OCI-LY1 (cell line): ENCODE results near the gene SGO2.

Source experiments
- H2AFZ ChIP-seq: fragments of 200-600 bp; sonication (generic), shearing (Covaris generic); 2 replicates; pipeline ENCODE4 v1.6.0; 2014; ENCODE audit warnings: antibody characterized with exemption, mild to moderate bottlenecking, low read length
- H3F3A ChIP-seq: fragments of 200-600 bp; sonication (generic), shearing (Covaris generic); 2 replicates; pipeline ENCODE4 v1.6.0; 2014; ENCODE audit warnings: mild to moderate bottlenecking, antibody characterized with exemption, low read length, moderate library complexity; ENCODE audit not compliant: insufficient read depth
- H3K27ac ChIP-seq: fragments of 200-600 bp; sonication (generic); 2 replicates; pipeline ENCODE4 v1.5.1; 2014; ENCODE audit warnings: low read length, mixed run types, mild to moderate bottlenecking, low read depth; ENCODE audit not compliant: poor library complexity, severe bottlenecking
- H3K27me3 ChIP-seq: fragments of 200-600 bp; sonication (generic); 2 replicates; pipeline ENCODE4 v1.6.0; 2014; ENCODE audit warnings: antibody characterized with exemption, mild to moderate bottlenecking, low read length, moderate library complexity; ENCODE audit not compliant: insufficient read depth
- H3K36me3 ChIP-seq: fragments of 200-600 bp; sonication (generic); 2 replicates; pipeline ENCODE4 v1.6.1; 2014; ENCODE audit warnings: mild to moderate bottlenecking, antibody characterized with exemption, low read length, moderate library complexity, mixed read lengths; ENCODE audit not compliant: insufficient read depth
- H3K4me1 ChIP-seq: fragments of 200-600 bp; sonication (generic); 2 replicates; pipeline ENCODE4 v1.5.1; 2014; ENCODE audit warnings: mild to moderate bottlenecking, low read length, moderate library complexity; ENCODE audit not compliant: insufficient read depth, severe bottlenecking
- H3K4me2 ChIP-seq: fragments of 200-600 bp; sonication (generic), shearing (Covaris generic); 2 replicates; pipeline ENCODE4 v1.6.1; 2014; ENCODE audit warnings: low read length
- H3K4me3 ChIP-seq: fragments of 200-600 bp; sonication (generic); 2 replicates; pipeline ENCODE4 v1.5.1; 2014; ENCODE audit warnings: low read length, low read depth, mild to moderate bottlenecking, mixed read lengths; ENCODE audit not compliant: poor library complexity, severe bottlenecking
- H3K79me2 ChIP-seq: fragments of 200-600 bp; shearing (Covaris generic); 2 replicates; pipeline ENCODE4 v1.6.1; 2016; ENCODE audit warnings: mixed run types, low read length, mixed read lengths; ENCODE audit not compliant: insufficient read depth
- H3K9ac ChIP-seq: fragments of 200-600 bp; sonication (generic), shearing (Covaris generic); 2 replicates; pipeline ENCODE4 v1.6.1; 2014; ENCODE audit warnings: mild to moderate bottlenecking, low read length, mixed read lengths
- H3K9me2 ChIP-seq: fragments of 200-600 bp; sonication (generic), shearing (Covaris generic); 2 replicates; pipeline ENCODE4 v1.6.1; 2014; ENCODE audit warnings: low read depth, mild to moderate bottlenecking, low read length, mixed read lengths
- H3K9me3 ChIP-seq: fragments of 200-600 bp; shearing (Covaris generic); 2 replicates; pipeline ENCODE4 v1.6.1; 2014; ENCODE audit warnings: low read length, mixed read lengths
- H4K20me1 ChIP-seq: fragments of 200-600 bp; sonication (generic), shearing (Covaris generic); 2 replicates; pipeline ENCODE4 v1.6.0; 2016; ENCODE audit warnings: mild to moderate bottlenecking, low read length; ENCODE audit not compliant: insufficient read depth
- CTCF ChIP-seq: fragments of 200-600 bp; sonication (generic), shearing (Covaris generic); IDR thresholded peaks from 2 replicates; pipeline ENCODE4 v1.5.1; 2017; ENCODE audit warnings: mild to moderate bottlenecking, antibody characterized with exemption, low read length, moderate library complexity, mixed read lengths
- EZH2 ChIP-seq: fragments of 200-600 bp; sonication (generic), shearing (Covaris generic); IDR thresholded peaks from 2 replicates; pipeline ENCODE4 v1.8.0; 2017; ENCODE audit warnings: borderline replicate concordance, mixed run types, mild to moderate bottlenecking, antibody characterized with exemption, low read length, moderate library complexity, mixed read lengths

The SGO2 gene

GRCh38 chr2:200631287-200631686 is 105.3 kb downstream of the SGO2 start:
- Histone ChIP-seq H2AFZ (no peak overlapping the region), H3K9me2 (no peaks in the 10 kb centered on the region), H3K4me3 (no peak overlapping the region), H3K9me3 (no peaks in the 10 kb centered on the region), H3F3A (no peaks in the 10 kb centered on the region), H3K79me2 (no peaks in the 10 kb centered on the region), H3K27me3 (no peaks in the 10 kb centered on the region), H3K36me3 (peaks cover 37% of the 10 kb centered on the region), H4K20me1 (no peaks in the 10 kb centered on the region), H3K4me1 (no peaks in the 10 kb centered on the region), H3K9ac (no peak overlapping the region), H3K4me2 (no peak overlapping the region), H3K27ac (no peak overlapping the region)
- TF ChIP-seq CTCF (no peak), EZH2 (no peak)
